GM21447 (cell line): ENCODE data around the gene ANXA6.
"Not testable (repeated sequence)": the region's sequence is repeated elsewhere in the genome, so short reads cannot be mapped to it uniquely, and the experiment has no call there.

Source experiments
- ATAC-seq: cut with Tn5 transposase; IDR thresholded peaks from one replicate; pipeline ENCODE4 v1.9.1; 2021; ENCODE audit not compliant: unreplicated experiment

ANXA6 gene

GRCh38 chr5:151157426-151158286 lies at the start of gene ANXA6:
TSS of gene ANXA6 (minus strand) at chr5:151157779. CDS start at chr5:151147901, 9,878 bp downstream.
- ATAC-seq, result peak; percentile 42

- no peak for ATAC-seq
These were observed 47.8 kb upstream of the ANXA6 start for GRCh38 chr5:151205411-151205810.

- ATAC-seq, result no peak
These were observed 46.5 kb upstream of the ANXA6 start for GRCh38 chr5:151204051-151204450.

- ATAC-seq, result no peak
These were observed 45.0 kb upstream of the ANXA6 start for GRCh38 chr5:151202381-151203139.

- no peak for ATAC-seq
These were observed 43.5 kb upstream of the ANXA6 start for GRCh38 chr5:151200913-151201595.

GRCh38 chr5:151199581-151200185 lies 42.1 kb upstream of the ANXA6 start:
- ATAC-seq, result no peak

- no peak for ATAC-seq
These were observed 41.3 kb upstream of the ANXA6 start for GRCh38 chr5:151198861-151199260.

- ATAC-seq, result not testable (repeated sequence)
These were observed 39.7 kb upstream of the ANXA6 start for GRCh38 chr5:151197291-151197600.

- peak; percentile 97 for ATAC-seq
These were observed 39.1 kb upstream of the ANXA6 start for GRCh38 chr5:151196556-151197290.

GRCh38 chr5:151195622-151196021 lies 38.0 kb upstream of the ANXA6 start:
- ATAC-seq, result no peak

GRCh38 chr5:151192626-151193025 lies 35.0 kb upstream of the ANXA6 start:
- no peak for ATAC-seq

GRCh38 chr5:151191661-151192060 lies 34.1 kb upstream of the ANXA6 start:
- ATAC-seq, result no peak

- ATAC-seq, result no peak
These were observed 31.6 kb upstream of the ANXA6 start for GRCh38 chr5:151189151-151189550.

GRCh38 chr5:151186538-151186937 lies 29.0 kb upstream of the ANXA6 start:
- ATAC-seq, result no peak

- no peak for ATAC-seq
These were observed 28.5 kb upstream of the ANXA6 start for GRCh38 chr5:151186052-151186451.

- ATAC-seq, result no peak
These were observed 26.9 kb upstream of the ANXA6 start for GRCh38 chr5:151184316-151185042.

GRCh38 chr5:151183456-151184245 lies 26.1 kb upstream of the ANXA6 start:
- no peak for ATAC-seq

GRCh38 chr5:151182976-151183375 lies 25.4 kb upstream of the ANXA6 start:
- ATAC-seq, result no peak

GRCh38 chr5:151182524-151182900 lies 24.9 kb upstream of the ANXA6 start:
- no peak for ATAC-seq
